HG03460 (cell line): ENCODE data around the gene BIK.

ENCODE experiments used
- ATAC-seq: cut with Tn5 transposase; IDR thresholded peaks from one replicate; pipeline ENCODE4 v1.9.1; 2021; ENCODE audit not compliant: unreplicated experiment

BIK gene

GRCh38 chr22:43110444-43110926 lies at the start of gene BIK:
Gene BIK, plus strand, starts transcription at chr22:43110750. Its CDS starts 13,273 bp downstream, at chr22:43124023.
- ATAC-seq: no peak

GRCh38 chr22:43066134-43066533 lies 44.4 kb upstream of the BIK start:
- ATAC-seq: no peak

DNA sequence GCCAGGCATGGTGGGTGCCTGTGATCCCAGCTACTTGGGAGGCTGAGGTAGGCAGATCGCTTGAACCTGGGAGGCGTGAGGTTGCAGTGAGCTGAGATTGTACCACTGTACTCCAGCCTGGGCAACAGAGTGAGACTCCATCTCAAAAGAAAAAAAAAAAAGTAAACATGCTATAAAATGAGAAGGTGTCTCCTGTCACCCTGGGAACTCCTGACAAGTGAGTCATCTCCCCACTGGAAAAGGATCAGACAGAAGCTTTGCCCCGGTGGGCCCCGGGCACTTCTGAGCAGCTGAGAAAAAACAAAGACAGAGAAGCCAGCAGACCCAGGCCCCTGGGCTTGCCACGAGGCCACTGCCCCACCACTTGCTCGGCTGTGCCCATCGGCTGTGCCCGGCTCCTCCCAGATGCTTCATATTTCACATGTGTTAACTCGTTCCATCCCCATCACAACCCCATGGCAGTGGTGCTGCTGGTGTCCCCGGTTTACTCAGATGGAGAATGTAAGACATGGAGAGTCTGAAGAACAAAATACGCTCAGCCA lies 43.6 kb upstream of the BIK start:
- ATAC-seq: no peak

DNA sequence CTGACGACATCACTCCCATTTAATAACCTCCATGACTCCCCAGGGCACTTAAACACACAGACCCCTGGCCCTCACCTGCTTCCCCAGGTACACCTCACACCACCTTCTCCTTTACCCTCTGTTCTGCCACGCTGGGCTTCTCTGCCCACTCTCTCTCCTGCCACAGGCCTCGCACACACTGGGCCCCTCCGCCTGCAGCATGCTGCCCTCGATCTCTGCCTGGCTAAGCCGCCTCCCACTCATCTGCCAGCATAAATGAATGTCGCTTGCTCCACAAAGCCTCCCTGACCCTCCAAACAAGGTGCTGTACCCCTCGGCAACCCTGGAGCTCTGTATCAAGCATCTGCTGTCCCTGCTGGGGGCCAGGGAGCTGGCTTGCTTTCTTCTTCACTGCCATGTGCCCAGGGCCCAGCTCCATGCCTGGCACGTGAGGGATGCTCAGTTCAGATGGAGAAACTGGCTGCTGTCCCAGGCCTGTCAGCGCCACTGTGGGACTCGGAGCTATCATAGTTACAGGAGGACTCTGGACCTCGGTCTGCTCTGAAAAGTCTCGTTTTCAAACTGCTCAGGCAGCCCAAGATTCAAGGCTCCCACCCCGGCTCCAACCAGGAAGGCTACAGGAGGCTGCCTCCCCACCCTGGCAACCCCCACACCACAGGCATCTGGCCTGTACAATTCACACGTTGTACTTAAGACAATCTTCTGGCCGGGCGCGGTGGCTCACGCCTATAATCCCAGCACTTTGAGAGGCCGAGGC lies 33.3 kb upstream of the BIK start:
- ATAC-seq: no peak

DNA sequence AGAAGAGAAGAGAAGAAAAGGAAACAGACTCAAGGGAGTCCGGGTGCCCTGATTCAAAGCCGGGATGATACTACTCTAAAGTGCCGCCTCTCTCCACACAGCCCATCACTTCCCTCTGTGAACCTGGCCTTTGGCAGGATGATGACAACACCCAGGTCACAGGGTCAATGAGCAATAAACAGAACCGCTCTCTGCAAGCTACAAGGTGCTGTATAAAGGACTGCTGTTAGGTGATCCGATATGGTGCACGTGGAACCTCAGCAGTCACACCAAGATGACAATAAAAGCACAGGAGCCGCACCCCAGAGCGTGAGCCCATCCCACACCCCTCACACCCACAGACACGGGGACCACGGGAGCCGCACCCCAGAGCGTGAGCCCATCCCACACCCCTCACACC lies 32.0 kb upstream of the BIK start:
- no peak for ATAC-seq

GRCh38 chr22:43079742-43080141 lies 30.8 kb upstream of the BIK start:
- ATAC-seq: no peak

DNA sequence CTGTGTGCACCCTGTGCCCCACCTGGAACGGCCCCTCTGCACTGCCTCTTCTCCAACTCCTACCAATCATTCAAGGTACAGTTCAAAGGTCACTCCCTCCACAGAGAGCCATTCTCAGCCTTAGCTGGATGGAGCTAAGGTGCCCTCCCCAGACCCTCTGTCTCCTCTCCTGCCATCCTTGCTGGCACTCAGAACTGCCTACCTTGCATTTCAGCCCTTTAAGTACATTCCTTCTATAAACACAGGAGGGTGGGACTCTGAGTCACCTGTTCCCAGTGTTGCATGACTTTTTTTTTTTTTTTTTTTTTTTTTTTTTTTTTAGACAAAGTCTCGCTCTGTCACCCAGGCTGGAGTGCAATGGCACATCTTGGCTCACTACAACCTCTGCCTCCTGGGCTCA lies 29.9 kb upstream of the BIK start:
- no peak for ATAC-seq

GRCh38 chr22:43081968-43082367 lies 28.6 kb upstream of the BIK start:
- ATAC-seq: no peak

DNA sequence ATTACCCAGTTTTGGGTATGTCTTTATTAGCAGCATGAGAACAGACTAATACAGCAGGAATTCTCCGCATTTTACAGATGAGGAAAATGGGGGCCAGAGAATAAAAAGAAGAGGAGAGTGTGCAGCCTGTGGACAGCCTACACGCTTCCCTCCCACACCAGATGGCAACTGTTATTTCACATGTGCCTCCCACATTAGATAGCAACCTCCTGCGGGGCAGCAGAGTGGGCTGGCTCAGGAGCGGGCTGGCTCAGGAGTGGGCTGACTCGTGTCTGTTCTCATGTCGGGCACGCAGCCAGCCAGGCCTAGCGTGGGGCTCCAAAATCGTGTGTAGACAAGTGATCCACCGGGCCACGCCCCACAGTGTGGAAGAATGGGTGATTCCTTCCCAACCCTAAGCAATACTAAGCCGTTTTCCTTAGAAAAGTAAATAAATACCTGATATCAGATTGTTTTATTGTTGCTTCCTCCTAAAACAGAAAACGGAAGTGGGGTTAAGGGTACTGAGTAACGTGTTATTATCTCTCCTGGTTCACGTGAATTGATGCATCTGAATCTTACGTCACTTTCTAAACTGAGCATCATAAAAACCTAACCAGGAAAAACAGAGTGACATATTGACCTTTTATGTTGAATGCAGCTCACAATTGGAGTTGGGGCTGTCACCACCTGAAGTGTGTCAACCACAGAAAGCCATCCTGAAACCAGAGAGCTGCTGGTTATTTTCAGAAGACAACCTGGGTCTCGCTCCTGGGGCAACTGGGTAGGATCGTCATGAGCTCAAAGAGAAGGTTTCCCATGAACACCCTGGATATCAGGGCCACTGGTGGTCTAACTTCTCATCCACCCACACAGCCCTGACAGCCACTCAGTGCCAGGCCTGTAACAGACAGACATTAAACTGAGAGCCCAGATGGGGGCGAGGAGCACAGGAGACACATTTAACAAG lies 24.6 kb upstream of the BIK start:
- no peak for ATAC-seq

DNA sequence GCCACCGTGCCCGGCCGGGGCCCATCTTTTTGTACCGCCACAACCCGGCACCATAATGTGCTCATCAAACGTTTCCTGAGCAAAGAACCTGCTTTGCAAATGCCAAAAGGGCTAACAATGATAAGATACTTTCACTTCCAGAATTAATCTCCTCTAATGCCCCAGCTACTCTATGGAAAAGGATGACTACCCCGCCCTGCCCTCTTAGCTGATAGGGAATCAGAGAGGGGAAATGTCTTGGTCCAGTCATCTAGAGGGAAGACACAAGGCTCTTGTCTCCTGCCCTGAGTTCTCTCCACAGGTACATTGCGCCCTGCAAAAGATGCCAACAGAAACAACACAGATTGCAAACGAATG lies 21.9 kb upstream of the BIK start:
- ATAC-seq: no peak

DNA sequence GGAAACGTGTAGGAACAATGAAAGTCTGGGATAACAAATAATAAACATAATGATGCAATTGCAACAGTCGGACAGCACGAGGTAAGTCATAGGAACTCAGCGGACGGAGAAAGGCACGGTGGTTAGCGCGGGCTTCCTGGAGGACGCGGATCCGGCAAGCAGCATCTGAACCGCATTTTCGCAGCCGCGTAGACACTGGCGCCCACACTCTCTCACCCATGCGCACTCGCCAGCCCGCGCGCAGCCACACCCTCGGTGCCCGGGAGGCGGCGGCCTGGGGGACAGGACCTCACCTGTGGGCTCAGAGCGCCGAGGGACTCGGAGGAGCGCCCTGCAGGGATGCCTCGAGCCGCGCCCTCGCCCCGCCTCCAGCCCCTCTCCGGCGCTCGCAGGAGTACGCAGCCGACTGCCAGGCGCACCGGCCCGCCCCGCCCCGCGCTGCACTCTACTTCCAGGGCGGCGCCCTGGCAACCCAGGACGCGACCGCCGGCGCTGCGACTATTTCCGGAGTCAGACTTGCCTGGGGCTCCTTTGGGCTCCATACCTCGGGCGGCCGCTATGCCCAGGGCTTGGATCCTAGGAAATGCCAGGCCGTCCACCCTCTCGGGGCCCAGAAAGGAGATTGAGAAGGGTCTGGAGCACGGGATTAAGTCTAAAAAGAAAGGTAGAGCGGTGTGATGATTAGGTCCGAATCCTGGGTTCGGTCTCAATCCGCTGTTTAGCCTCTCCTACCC lies 21.4 kb upstream of the BIK start, which contains the start of gene TTLL1:
TTLL1 (minus strand) TSS at position 408 of the 734 bp plus-strand sequence. CDS start 13,805 bp downstream, outside the sequence.
- ATAC-seq: peak; percentile 75

- ATAC-seq: no peak
Measured at GRCh38 chr22:43090130-43090789, 20.3 kb upstream of the BIK start.

DNA sequence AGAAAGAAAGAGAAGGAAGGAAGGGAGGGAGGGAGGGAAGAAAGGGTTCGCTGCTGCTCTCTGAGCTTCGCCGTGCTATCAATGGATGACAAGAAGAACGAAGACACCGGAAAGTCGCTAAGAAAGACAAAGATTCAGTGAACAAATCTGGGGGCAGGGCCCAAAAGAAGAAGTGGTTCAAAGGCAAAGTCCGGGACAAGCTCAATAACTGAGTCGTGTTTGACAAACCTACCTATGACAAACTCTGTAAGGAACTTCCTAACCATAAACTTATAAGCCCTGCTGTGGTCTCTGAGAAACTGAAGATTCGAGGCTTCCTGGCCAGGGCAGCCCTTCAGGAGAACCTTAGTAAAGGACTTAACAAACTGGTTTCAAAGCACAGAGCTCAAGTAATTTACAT lies 18.5 kb upstream of the BIK start:
- no peak for ATAC-seq

- ATAC-seq: no peak
Measured at GRCh38 chr22:43094085-43094484, 16.5 kb upstream of the BIK start.

DNA sequence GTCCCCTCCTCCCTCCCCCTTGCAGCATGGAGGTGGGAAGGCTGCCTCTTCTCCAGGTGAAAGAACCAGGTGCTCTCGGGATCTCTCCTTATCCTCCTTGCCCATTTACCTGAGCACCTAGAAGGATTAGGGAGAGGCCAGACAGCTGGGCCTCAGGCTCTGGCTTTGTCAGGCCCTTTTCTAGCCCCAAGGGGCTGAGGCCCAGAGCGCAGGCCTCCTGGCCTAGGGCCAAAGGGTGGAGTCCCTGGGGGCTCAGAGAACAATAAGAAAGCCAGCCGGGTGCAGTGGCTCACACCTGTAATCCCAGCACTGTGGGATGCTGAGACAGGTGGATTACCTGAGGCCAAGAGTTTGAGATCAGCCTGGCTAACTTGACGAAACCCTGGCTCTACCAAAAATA lies 16.0 kb upstream of the BIK start:
- ATAC-seq: no peak

GRCh38 chr22:43096420-43096819 lies 14.1 kb upstream of the BIK start:
- no peak for ATAC-seq

GRCh38 chr22:43098356-43098755 lies 12.2 kb upstream of the BIK start:
- ATAC-seq: no peak

- no peak for ATAC-seq
Measured at GRCh38 chr22:43099095-43099494, 11.5 kb upstream of the BIK start.

DNA sequence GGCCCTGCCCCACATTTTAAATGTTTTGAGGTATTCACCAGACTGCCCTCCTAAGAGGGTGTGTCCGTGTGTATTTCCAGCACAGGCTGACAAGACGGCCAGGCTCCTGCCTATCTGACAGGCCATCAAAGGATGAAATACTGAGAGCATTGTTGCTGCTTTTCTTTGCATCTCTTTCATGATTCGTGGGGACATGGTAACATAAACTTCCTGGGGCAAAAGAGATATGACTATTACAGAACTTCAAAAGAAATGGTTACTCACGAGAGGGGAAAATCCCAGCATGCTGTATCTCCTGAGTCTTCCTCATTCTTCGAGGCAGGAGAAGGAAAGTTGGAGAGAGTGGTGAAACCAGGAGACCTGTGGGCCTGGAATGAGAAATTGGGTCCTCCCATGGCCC lies 10.3 kb upstream of the BIK start:
- ATAC-seq: no peak

GRCh38 chr22:43101306-43101705 lies 9.2 kb upstream of the BIK start:
- ATAC-seq: no peak
